ENCODE data around the gene MLXIP.

GRCh38 chr12:122166422-122167349 lies 88.1 kb downstream of the MLXIP start:
- TF ChIP-seq CTCF (IDR thresholded peaks at IDR 0.05; ENCODE audit: low read length), result no peak
- no peak for TF ChIP-seq EZH2phosphoT487 (IDR thresholded peaks at IDR 0.05; ENCODE audit: low read length)

All from MM.1S (cell line).